HG03558 (cell line): ENCODE results near the gene ERBB4.

Experiments used
- ATAC-seq: cut with Tn5 transposase; IDR thresholded peaks from one replicate; pipeline ENCODE4 v1.9.1; 2021; ENCODE audit warnings: moderate number of reproducible peaks; ENCODE audit not compliant: unreplicated experiment; ENCODE audit errors: extremely low read depth

Gene ERBB4

GRCh38 chr2:211981451-211981850, 557.2 kb downstream of the ERBB4 start:
- no peak for ATAC-seq

- no peak for ATAC-seq
Observed at GRCh38 chr2:211976076-211976475, 562.5 kb downstream of the ERBB4 start.

DNA sequence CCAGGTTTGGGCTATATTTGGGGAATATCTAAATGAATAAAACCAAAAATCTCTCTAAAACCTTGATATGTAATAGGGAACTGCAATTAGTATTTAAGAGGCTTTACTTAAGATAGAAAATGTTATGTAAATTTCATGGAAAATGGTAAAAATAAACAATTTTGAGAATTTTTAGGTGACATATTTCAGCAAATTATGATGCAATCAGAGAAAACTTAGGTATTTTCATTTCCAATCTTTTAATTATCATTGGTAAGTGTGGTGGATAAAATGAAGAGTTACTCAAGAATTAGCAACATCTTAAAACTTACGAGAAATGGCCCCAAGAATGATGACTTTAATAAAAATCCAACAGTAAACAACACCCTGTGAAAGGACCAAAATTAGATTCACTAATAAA, 571.4 kb downstream of the ERBB4 start:
- no peak for ATAC-seq

GRCh38 chr2:211963969-211964368, 574.6 kb downstream of the ERBB4 start:
- no peak for ATAC-seq

- ATAC-seq, result peak; percentile 92
Observed at GRCh38 chr2:211957799-211958198, 580.8 kb downstream of the ERBB4 start.

DNA sequence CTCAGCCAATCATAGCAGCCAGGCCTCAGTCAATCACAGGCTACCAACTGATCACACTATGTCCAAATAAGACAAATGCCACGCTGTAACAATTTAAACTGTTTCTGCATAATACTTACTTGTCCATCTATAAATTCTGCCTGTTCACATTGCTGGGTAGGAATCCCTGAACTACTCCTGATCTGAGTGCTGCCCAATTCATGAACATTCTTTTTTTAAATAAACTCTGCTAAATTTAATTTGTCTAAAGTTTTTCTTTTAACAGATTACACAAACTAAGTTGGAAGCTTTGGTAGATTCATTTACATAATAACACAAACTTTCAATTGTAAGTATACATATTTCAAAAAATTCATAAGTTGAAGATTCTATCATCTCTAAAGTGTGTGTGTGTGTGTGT, 583.0 kb downstream of the ERBB4 start:
- no peak for ATAC-seq

DNA sequence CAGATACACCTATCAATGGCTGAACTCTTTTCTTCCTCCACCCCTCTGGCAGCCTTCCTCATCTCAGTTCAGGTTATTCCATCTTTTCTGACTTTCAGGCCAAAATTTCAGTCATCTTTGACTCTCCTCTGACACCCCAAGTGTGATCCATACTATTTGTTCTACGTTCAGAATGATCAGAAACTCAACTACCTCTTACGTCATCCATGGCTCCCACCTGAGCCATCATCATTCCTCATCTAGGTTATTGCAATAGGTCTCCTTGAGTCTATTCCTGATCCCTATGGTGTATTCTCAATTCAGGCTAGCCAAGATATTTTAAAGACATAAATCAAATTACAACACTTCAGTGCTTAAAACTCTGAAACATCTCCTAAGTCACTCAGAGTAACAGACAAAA, 589.7 kb downstream of the ERBB4 start:
- ATAC-seq, result no peak

- no peak for ATAC-seq
Observed at GRCh38 chr2:211946960-211947359, 591.6 kb downstream of the ERBB4 start.

DNA sequence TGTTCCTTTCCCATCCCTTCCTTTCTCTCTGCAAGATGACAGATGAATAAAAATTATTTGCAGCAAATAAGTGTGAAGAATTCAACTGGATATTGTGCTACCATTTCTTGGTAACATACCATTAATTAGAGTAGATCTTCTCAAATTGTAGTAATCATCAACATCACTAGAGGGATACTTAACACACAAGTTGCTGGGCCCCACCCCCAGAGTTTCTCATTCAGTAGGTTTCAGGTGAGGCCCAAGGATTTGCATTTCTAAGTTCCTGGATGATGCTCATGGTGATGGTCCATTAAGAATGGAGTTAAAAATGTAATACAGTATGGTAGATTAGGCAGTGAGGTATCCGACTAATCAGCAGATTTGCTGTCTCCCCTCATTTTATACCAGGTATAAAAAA, 594.0 kb downstream of the ERBB4 start:
- ATAC-seq, result peak; percentile 32

DNA sequence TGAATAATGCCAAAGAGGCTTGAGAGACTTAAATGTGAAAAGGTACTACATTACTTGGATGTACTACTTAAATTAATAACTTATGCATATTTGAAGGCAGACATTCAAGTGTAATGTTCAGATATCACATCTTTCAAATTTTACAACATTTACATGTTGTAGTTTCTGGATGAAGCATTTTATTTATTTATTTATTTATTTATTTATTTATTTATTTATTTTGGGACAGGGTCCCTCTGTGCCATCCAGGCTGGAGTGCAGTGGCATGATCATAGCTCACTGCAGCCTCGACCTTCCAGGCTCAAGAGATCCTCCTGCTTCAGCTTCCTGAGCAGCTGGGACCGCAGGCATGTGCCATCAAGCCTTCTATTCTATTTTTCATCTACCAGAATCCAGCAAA, 596.4 kb downstream of the ERBB4 start:
- no peak for ATAC-seq

- ATAC-seq, result no peak
Observed at GRCh38 chr2:211941216-211941747, 597.3 kb downstream of the ERBB4 start.

DNA sequence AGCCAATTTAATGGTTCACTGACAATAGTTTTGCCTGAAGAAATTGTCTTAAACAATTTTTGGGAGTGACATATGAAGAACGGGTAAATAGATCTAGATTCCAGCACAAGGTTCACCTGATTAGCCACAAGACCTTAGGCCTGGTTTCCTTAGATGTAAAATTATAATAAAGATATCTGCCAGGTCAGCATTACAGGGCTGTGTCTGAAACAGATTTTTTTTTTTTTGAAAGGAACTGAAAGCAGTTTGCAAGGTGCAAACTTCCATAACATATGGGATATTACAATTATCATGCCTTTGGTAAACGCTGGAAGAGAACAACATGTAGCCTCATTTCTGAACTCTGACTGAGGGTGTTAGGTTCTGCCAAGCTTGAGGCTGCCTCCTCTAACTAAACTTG, 599.4 kb downstream of the ERBB4 start:
- ATAC-seq, result no peak

- ATAC-seq, result no peak
Observed at GRCh38 chr2:211934811-211935210, 603.8 kb downstream of the ERBB4 start.

DNA sequence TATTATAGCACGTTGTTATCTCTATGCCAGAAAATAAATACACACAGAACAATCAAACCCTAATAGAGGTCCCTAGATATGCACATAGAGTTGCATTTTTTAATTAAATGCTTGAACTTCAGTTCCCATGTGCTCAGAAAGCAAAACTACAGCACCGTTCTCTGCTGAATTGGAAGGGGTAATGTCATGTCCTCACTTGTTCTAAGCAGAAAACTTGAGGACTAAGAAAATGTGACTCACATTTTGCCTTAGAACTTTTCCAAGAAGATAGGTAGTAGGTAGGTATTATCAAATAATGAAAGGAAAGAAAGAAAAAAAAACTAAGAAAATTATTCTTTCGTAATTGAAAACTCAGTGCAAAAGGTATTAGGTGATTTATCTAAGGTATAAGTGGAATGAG, 607.3 kb downstream of the ERBB4 start:
- ATAC-seq, result no peak

DNA sequence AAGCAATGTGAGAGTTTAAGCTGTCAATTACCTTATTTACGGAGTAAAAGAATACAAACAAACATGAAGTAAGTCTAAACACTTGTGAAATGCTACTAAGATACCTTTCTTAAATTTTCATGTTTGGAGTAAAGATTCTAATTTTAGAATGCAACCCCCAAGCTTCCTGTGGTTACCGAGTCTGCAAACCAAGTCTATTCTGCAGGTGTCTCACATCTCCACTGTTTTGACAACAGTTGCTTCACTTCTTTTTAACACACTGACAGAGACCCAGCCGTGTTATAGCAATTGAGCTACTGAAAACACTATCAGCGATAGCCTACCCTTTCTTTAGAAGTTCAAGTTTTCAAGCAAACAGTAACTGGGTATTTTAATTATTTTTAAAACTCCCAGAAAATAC, 608.3 kb downstream of the ERBB4 start:
- ATAC-seq, result peak; percentile 72

GRCh38 chr2:211928201-211928600, 610.4 kb downstream of the ERBB4 start:
- no peak for ATAC-seq

- no peak for ATAC-seq
Observed at GRCh38 chr2:211923019-211923418, 615.6 kb downstream of the ERBB4 start.

- no peak for ATAC-seq
Observed at GRCh38 chr2:211903961-211904360, 634.6 kb downstream of the ERBB4 start.

DNA sequence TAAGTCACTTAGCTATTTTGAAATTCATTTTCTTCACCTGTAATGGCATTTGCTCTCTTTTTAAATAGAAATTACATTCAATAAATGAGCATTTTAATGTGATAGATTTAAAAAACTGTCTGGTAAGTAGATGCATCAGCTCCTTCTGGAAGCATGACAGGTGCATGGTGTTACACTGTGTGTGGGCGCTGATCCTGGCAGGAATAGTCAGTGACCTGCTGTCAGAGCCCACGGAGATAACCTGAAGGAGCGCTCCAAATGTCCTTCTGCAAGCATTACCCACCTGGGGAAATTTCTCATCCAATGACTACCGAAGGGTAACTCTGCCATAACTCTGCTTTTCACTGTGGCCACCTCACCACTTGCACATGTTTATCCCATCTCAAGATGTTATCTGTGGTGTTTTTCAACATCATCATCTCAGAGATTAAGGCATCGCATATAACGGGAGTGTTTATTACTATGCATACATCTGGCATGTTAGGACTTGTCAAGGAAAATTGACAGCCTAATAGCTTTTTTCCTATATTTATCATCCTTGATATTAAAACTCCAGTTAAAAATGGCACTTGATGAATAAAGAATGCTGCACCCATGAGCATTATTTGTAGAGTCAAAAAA, 637.3 kb downstream of the ERBB4 start:
- ATAC-seq, result no peak

DNA sequence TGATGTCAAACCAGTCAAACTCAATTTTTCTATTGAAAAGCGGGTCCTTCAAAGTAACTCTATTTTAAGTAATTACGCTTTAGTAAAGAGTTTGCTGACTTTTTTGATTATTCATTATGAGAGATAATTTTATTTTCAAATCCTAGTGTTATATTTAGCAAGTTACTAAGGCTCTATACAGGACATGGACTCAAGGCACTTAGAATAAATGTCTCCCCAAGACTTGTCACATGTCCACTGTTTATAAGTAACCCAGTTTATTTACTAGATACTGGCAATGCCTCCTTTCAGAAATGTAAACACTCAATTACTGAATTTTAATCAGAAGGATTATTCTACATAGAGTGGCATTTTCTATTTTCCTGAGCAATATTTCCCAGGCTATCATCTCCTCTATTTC, 638.1 kb downstream of the ERBB4 start:
- ATAC-seq, result no peak

- no peak for ATAC-seq
Observed at GRCh38 chr2:211900000-211900399, 638.6 kb downstream of the ERBB4 start.

DNA sequence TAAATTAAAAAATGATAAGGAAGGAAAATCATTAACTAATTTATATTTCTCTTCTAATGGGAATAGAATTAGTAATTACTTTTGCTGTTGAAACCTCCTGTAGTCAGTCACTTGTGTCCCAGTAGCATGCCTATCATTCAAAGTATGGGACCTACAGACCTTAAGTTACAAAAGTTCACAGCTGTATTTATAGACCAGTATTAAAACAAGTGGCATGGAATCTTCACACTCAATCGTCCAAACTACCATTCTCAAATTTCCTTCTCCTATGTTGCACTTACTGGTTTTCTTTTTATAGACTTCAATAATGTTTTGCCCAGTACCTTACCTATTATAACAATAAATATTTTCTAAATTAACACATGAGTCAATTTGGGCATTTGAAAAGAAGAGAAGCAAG, 639.9 kb downstream of the ERBB4 start:
- ATAC-seq, result no peak

- no peak for ATAC-seq
Observed at GRCh38 chr2:211881449-211881848, 657.2 kb downstream of the ERBB4 start.
